IMR-90 (cell line): ENCODE results near the gene CD209.

Source experiments
- BHLHE40 ChIP-seq: fragments of 150-350 bp; IDR thresholded peaks from 2 replicates; pipeline ENCODE4 v1.6.1; 2016; ENCODE audit warnings: mild to moderate bottlenecking, low read depth, low read length
- CEBPB ChIP-seq: IDR thresholded peaks from 2 replicates; pipeline ENCODE4 v1.6.1; 2012; ENCODE audit warnings: low read depth, low read length, improper control_type of control experiment
- CHD1 ChIP-seq: IDR thresholded peaks from 2 replicates; pipeline ENCODE4 v1.6.1; 2012; ENCODE audit warnings: low read depth, low read length, improper control_type of control experiment
- CTCF ChIP-seq: conservative IDR thresholded peaks from 2 replicates; pipeline ENCODE4 v1.5.1; 2012; ENCODE audit warnings: mild to moderate bottlenecking, low read depth, low read length, improper control_type of control experiment
- MAFK ChIP-seq: IDR thresholded peaks from 2 replicates; pipeline ENCODE4 v1.6.1; 2012; ENCODE audit warnings: low read depth, low read length, improper control_type of control experiment
- MAZ ChIP-seq: IDR thresholded peaks from 2 replicates; pipeline ENCODE4 v1.6.1; 2012; ENCODE audit warnings: low read depth, mild to moderate bottlenecking, low read length, improper control_type of control experiment, moderate library complexity, borderline replicate concordance
- POLR2A ChIP-seq: IDR thresholded peaks from 2 replicates; pipeline ENCODE4 v1.6.1; 2012; ENCODE audit warnings: mild to moderate bottlenecking, low read depth, low read length
- RFX5 ChIP-seq: IDR thresholded peaks from 2 replicates; pipeline ENCODE4 v1.8.0; 2012; ENCODE audit warnings: low read depth, mild to moderate bottlenecking, low read length, moderate library complexity
- SMC3 ChIP-seq: fragments of 150-350 bp; IDR thresholded peaks from 2 replicates; pipeline ENCODE4 v1.6.1; 2016; ENCODE audit warnings: low read depth, mild to moderate bottlenecking, antibody characterized with exemption, low read length, moderate library complexity

GRCh38 chr19:7736148-7736547 lies 11.2 kb downstream of the CD209 start:
- TF ChIP-seq CEBPB (no peak), POLR2A (no peak), CTCF (no peak), CHD1 (no peak), MAZ (no peak), MAFK (no peak), RFX5 (no peak), SMC3 (no peak), BHLHE40 (no peak)
